Sigmoid colon (tissue), 4 donors: Measurements from ENCODE around the gene RUNX2.

Experiments used
- POLR2AphosphoS5 ChIP-seq, 4 donors: sonication (generic); formaldehyde crosslinking; IDR thresholded peaks; one replicate each; pipeline ENCODE4 v1.6.1; 2017; ENCODE audit warnings: antibody characterized with exemption in 4 of 4
- TF ChIP-seq, protein P1 (sequence below), 4 experiments: fragments of 450-650 bp in 3 of 4; fragments of 200-600 bp in 1 of 4; IDR thresholded peaks; one replicate each; pipeline ENCODE4 v1.5.1; 2016 to 2019; ENCODE audit warnings: antibody characterized with exemption in 4 of 4, mild to moderate bottlenecking in 3 of 4, moderate library complexity in 2 of 4

DNA sequence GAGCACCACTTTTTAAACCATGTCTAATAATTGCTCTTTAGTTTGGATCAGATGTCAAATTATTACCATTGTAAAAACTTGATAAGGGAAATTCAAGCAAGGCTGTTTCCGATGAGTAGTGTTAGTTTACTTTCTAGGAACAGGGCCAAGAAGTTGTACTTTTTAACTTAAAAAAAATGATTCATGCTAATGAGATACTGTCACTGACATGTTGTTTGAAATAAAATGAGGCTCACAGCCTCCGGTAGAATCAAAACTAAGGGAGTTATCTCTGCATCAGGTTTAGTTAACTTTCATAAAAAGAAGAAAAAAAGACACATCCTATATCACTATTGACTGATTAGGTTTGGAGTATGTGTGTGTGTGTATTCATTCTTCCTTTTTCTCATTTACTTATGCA, 104.8 kb downstream of the RUNX2 start:
- TF ChIP-seq, protein P1, sequence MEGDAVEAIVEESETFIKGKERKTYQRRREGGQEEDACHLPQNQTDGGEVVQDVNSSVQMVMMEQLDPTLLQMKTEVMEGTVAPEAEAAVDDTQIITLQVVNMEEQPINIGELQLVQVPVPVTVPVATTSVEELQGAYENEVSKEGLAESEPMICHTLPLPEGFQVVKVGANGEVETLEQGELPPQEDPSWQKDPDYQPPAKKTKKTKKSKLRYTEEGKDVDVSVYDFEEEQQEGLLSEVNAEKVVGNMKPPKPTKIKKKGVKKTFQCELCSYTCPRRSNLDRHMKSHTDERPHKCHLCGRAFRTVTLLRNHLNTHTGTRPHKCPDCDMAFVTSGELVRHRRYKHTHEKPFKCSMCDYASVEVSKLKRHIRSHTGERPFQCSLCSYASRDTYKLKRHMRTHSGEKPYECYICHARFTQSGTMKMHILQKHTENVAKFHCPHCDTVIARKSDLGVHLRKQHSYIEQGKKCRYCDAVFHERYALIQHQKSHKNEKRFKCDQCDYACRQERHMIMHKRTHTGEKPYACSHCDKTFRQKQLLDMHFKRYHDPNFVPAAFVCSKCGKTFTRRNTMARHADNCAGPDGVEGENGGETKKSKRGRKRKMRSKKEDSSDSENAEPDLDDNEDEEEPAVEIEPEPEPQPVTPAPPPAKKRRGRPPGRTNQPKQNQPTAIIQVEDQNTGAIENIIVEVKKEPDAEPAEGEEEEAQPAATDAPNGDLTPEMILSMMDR (IDR thresholded peaks at IDR 0.05): no peak
- no peak for TF ChIP-seq POLR2AphosphoS5 (IDR thresholded peaks at IDR 0.05)
